GM12873 (cell line): ENCODE results near the gene STIMATE.
A peak's percentile ranks its signal among the peaks of the same experiment; 100 is the strongest.

Experiments used
- CTCF ChIP-seq: IDR thresholded peaks from 2 replicates; pipeline ENCODE4 v1.5.1; 2012; ENCODE audit warnings: low read depth, mild to moderate bottlenecking, moderate library complexity, low read length, control low read depth; ENCODE audit not compliant: insufficient read depth; ENCODE audit errors: missing control alignments

The STIMATE gene

GRCh38 chr3:52887166-52887565 is 10.2 kb downstream of the STIMATE start:
- no peak for TF ChIP-seq CTCF

GRCh38 chr3:52886049-52886730 is 11.2 kb downstream of the STIMATE start:
- TF ChIP-seq CTCF = no peak

- no peak for TF ChIP-seq CTCF
Observed at GRCh38 chr3:52882377-52882776, 15.0 kb downstream of the STIMATE start.

GRCh38 chr3:52881871-52882270 is 15.5 kb downstream of the STIMATE start:
- TF ChIP-seq CTCF = no peak

GRCh38 chr3:52880474-52880873 is 16.9 kb downstream of the STIMATE start:
- TF ChIP-seq CTCF = no peak

- peak; percentile 15 for TF ChIP-seq CTCF
Observed at GRCh38 chr3:52880047-52880446, 17.3 kb downstream of the STIMATE start.

GRCh38 chr3:52879581-52879980 is 17.8 kb downstream of the STIMATE start:
- no peak for TF ChIP-seq CTCF

- no peak for TF ChIP-seq CTCF
Observed at GRCh38 chr3:52879090-52879489, 18.3 kb downstream of the STIMATE start.
